Suppressor macrophage (primary cell): Measurements from ENCODE around the gene PPP1R9B.

ENCODE experiments used
- DNase-seq, 4 experiments: peaks; one replicate each; pipeline ENCODE4 v3.0.0-alpha.2; 2020 to 2022

PPP1R9B gene

DNA sequence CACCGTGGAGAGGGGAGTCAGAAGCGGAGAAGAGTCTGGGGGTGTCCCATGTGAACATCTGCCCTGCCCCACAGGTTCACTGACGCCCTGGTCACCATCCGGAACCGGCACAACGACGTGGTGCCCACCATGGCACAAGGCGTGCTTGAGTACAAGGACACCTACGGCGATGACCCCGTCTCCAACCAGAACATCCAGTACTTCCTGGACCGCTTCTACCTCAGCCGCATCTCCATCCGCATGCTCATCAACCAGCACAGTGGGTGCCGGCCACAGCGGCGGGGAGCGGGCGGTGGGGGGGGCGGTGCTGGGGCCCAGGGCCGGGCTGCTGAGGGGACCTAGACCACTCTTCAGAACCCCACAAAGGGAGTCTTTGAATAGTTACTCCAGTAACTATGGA, 44.7 kb downstream of the PPP1R9B start:
- DNase-seq = no peak

GRCh38 chr17:50103941-50104340, 46.5 kb downstream of the PPP1R9B start:
- DNase-seq = no peak

GRCh38 chr17:50103252-50103651, 47.2 kb downstream of the PPP1R9B start:
- DNase-seq = no peak

GRCh38 chr17:50102164-50102991, 48.1 kb downstream of the PPP1R9B start:
- no peak for DNase-seq

GRCh38 chr17:50101346-50102163, 48.9 kb downstream of the PPP1R9B start:
- DNase-seq = no peak

- DNase-seq = no peak
Measured at GRCh38 chr17:50100921-50101345, 49.5 kb downstream of the PPP1R9B start.

- DNase-seq = no peak
Measured at GRCh38 chr17:50100480-50100883, 50.0 kb downstream of the PPP1R9B start.

DNA sequence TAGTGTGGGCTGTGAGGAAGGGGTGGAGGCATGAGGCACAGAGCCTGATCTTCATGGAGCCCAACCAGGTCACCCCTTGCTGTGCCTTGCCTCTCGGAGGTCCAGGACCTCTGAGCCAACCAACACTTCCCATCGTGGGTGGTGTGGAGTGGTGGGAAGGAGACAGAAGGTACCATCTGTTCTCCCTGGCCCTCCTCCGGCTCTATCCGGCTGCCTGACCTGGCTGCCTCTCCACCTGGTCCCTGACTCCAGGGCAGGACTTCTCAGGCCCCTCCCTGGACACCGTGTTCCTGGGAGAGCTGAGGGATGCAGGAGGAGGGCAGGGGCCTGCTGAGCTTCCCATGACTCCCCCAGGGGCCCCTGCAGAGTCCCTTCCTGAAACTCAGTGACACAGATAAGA, 51.5 kb downstream of the PPP1R9B start:
- no peak for DNase-seq

DNA sequence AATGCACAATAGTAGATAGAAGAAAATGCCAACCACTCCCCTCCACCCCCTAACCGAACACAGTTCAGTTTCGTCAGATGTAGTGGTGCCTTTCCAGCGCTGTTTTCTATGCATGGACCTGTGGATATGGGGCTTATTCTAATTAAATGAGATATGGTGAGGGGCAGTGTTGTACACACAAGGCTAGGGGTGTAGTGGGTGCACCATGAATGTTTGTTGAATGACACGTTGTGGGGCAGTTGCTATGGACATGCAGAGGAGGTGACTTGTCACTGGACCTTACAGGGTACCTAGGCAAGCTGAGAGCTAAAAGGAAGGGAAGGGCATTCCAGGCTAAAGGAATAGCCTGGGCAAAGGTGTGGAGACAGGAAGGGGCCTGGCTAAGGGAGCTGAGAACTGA, 51.9 kb downstream of the PPP1R9B start:
- no peak for DNase-seq

DNA sequence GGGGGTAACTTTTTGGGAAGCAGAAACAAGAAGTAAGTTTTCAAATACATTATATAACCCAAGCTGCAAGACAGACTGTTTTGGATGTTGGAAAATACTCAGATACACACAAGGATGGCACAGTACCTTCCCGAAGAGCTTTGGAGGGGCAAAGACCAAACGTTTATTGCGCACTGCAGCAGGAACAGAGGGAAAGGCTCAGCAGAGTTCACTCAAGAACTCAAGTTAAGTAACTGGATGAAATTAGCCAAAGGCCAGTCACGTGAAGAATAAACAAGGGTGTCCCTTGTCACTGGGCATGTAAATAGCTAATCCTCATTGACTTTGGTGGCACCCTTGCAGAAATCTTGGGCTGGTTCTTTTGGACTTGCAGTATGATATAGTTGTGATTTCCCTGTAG, 52.6 kb downstream of the PPP1R9B start:
- no peak for DNase-seq

- no peak for DNase-seq
Measured at GRCh38 chr17:50097455-50097854, 53.0 kb downstream of the PPP1R9B start.

DNA sequence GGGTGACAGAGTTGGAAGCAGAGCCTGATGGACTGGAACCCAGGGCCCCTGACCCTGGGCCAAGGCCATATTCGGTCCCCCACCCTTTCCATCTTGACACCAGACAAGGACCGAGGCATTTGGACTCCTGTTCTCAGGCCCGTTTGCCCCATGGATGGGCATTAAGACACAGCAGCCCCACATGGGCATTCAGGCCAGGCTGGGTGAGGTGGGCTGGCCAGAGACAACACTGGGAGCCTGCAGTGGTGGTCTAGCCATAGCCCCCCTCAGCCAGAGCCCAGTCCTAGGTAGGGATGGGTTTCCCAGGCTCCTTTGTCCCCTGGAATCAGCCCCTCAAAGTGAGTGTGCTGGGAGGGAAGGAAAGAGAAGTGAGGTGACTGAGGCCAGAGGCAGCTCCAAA, 53.7 kb downstream of the PPP1R9B start:
- DNase-seq = no peak

DNA sequence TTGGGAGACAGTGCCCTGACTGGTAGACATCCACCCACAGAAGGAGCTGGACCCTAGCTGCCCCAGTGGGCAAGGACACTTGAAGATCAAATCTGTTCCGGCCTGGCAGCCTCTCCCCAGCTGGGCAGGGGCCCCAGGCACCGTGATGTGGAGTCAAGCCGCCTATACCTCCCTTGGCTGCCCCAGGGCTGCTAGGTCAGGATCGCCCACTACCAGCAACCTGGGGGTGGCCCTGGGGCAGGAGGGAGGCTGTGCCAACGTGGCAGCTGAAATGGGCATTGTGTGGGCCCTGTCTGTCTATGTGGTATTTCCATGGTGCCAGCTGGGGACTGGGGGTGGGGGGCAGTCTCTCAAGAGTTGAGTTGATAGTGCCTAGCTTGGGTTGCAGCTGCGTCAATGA, 54.4 kb downstream of the PPP1R9B start:
- no peak for DNase-seq

DNA sequence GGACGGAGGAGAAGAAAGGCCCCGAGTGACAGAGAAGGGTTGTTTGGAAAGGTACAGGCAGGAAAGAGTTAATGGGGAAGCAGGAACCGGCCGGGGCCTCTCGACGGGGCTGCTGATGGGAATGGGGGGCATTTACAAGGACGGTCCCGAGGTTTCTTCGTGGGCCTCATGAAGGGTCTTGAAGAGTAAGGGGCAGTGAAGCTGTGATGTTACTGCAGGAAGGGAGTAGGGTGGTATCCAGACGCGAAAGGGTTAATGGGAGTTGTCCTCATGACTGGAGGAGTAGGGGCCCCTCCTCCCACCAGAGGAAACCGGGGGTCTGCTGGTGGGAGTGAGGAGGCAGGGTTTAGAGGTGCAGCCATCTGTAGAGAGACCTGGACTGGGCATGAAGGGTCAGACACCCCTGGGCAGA, 54.8 kb downstream of the PPP1R9B start:
- no peak for DNase-seq

- peak; percentile 97 for DNase-seq
Measured at GRCh38 chr17:50094753-50095619, 55.5 kb downstream of the PPP1R9B start, which contains the start of gene PDK2. Gene PDK2, plus strand, starts transcription at chr17:50095351. Its CDS starts 85 bp downstream, at chr17:50095436.

DNA sequence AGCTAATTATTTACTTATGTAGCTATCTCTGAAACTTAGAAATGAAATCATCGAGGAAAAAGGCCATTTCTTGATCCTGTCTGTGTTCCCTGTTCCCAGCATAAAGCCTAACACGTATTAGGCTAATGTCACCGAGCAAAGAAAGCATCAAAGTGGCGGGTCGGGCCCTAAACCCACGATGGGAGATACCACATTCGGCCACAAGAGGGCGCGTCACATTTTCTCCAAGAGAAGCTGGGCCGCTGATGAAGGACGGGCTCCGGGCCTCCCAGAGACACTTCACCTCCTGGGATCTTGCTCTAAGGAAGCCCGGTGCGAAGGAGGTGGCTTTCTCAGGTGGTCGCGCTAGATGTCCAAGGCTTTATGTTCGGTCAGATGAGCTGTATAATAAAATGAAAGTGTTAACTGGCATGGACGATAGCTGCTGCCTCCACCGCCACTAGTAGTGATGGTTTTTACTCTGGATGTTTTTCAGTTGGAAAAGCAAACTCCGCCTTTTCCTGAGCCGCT, 56.2 kb downstream of the PPP1R9B start:
- peak; percentile 89 to 95 (median 93) for DNase-seq

GRCh38 chr17:50093807-50094206, 56.7 kb downstream of the PPP1R9B start:
- DNase-seq = no peak

DNA sequence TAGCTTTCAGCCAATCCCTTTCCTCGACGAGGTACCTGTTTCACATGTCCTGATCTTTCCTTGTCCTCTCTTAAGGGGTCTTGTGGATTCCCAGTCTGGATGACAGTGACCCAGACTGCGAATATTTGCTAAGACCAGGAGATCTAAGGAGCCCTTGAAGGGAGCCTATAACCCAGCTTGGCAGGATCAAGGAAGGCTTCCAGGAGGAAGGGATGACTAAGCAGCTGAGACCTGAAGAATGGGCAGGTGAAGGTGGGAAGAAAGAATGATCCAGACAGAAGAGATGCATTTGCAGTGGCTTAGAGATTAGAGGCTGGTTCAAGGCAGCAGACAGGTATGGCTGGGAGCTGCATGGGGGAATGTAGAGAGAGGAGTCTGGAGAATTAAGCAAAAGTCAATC, 57.2 kb downstream of the PPP1R9B start:
- no peak for DNase-seq

- no peak for DNase-seq
Measured at GRCh38 chr17:50091918-50092285, 58.6 kb downstream of the PPP1R9B start.

DNA sequence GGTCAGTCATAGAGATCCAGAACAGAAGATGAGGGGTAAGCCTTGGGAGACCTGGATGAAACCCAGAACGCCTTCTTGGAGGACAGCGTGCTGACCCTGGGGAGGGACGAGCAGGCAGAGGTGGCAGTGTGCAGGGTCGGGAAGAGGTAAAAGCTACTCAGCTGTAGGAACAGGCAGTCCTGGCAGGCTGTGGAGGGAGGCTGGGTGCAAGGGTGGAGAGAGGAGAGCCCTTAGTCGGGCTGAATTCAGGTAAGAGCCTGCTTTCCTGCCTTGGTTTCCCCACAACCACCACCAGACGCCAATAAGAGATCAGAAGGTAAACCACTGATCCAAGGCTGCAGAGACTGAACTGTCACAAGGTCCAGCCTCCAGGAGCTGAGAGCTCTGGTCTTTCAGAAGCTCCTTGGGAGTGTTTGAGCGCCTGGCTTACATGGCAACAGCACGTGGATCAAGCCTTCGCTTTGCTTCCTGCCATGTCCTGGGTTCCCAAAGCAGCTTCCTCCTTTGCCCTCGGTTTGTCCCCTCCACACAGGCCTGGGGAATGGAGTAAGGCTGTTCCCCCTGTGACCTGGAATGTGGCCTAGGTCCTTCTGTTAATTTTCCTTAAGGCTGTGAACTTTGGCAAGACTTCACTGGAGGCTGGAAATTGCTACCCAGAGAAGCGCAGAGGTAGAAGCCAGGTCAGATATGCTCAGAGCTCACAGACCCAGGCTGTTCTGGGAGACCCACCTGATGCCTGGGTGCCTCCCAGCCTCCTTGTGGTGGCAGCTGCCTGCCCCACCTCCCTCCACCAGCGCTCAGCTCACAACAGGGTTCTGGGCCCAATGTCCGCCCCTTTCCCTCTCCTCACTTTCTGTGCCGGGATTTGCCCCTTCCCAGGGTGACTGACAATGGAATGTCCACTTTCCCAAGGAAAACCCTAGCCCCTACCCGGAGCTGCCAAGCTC, 59.2 kb downstream of the PPP1R9B start:
- DNase-seq = peak in 1 of 4 experiments; percentile 17

DNA sequence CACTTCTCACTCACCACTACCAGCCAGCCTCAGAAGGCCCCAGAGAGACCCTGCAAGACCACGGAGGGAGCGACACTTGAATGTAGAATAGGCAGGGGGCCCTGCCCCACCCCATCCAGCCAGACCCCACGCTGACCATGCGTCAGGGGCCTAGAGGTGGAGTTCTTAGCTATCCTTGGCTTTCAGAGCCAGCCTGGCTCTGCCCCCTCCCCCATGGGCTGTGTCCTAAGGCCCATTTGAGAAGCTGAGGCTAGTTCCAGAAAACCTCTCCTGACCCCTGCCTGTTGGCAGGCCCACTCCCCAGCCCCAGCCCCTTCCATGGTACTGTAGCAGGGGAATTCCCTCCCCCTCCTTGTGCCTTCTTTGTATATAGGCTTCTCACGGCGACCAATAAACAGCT, 60.4 kb downstream of the PPP1R9B start:
- no peak for DNase-seq
